IPS DF 19.7 (cell line): Measurements from ENCODE around the gene SPDYE4.
A peak's percentile ranks its signal among the peaks of the same experiment; 100 is the strongest.

ENCODE experiments used
- DNase-seq: peaks from one replicate; pipeline ENCODE4 v3.0.0-alpha.2; 2013; ENCODE audit warnings: low read depth, low spot score

SPDYE4 gene

GRCh38 chr17:8785547-8786413, 27.4 kb upstream of the SPDYE4 start:
- DNase-seq = peak; percentile 61

GRCh38 chr17:8782176-8782575, 23.8 kb upstream of the SPDYE4 start:
- DNase-seq = no peak

- no peak for DNase-seq
Measured at GRCh38 chr17:8781776-8782175, 23.4 kb upstream of the SPDYE4 start.

GRCh38 chr17:8776881-8777280, 18.5 kb upstream of the SPDYE4 start:
- no peak for DNase-seq

GRCh38 chr17:8776248-8776647, 17.9 kb upstream of the SPDYE4 start:
- no peak for DNase-seq

- DNase-seq = no peak
Measured at GRCh38 chr17:8766731-8767130, 8.4 kb upstream of the SPDYE4 start.

GRCh38 chr17:8762012-8762411, 3.7 kb upstream of the SPDYE4 start:
- DNase-seq = no peak

- DNase-seq = no peak
Measured at GRCh38 chr17:8757189-8757588, 1.2 kb downstream of the SPDYE4 start.

GRCh38 chr17:8755590-8756255, 2.6 kb downstream of the SPDYE4 start:
- no peak for DNase-seq

- no peak for DNase-seq
Measured at GRCh38 chr17:8754890-8755289, 3.5 kb downstream of the SPDYE4 start.

GRCh38 chr17:8753976-8754440, 4.3 kb downstream of the SPDYE4 start:
- DNase-seq = peak; percentile 40

- no peak for DNase-seq
Measured at GRCh38 chr17:8753136-8753975, 5.0 kb downstream of the SPDYE4 start.

- DNase-seq = no peak
Measured at GRCh38 chr17:8749616-8750015, 8.7 kb downstream of the SPDYE4 start.

- DNase-seq = no peak
Measured at GRCh38 chr17:8747742-8748141, 10.6 kb downstream of the SPDYE4 start.

- DNase-seq = no peak
Measured at GRCh38 chr17:8746501-8747236, 11.7 kb downstream of the SPDYE4 start.

GRCh38 chr17:8745586-8746500, 12.5 kb downstream of the SPDYE4 start:
- DNase-seq = no peak

- no peak for DNase-seq
Measured at GRCh38 chr17:8744086-8744785, 14.1 kb downstream of the SPDYE4 start.

GRCh38 chr17:8742819-8743218, 15.5 kb downstream of the SPDYE4 start:
- no peak for DNase-seq

GRCh38 chr17:8742274-8742673, 16.1 kb downstream of the SPDYE4 start:
- DNase-seq = no peak

- no peak for DNase-seq
Measured at GRCh38 chr17:8741771-8742170, 16.6 kb downstream of the SPDYE4 start.
